H1 (cell line): ENCODE results near the gene CMSS1. TPM values are rescaled to one million over a fixed set of nuclear protein-coding genes. Genes with fewer than 3 reads are reported as not detected.

Experiments used
- CTCF ChIA-PET: fragments of 300-600 bp; sonication (Branson Sonifier 250); formaldehyde crosslinking; loops from one replicate; lab custom pipeline; 2021; ENCODE audit not compliant: partially characterized antibody; lab: Charles Lee
- POLR2A ChIA-PET: fragments of 300-600 bp; sonication (Branson Sonifier 250); formaldehyde crosslinking; loops from one replicate; lab custom pipeline; 2021; ENCODE audit warnings: inconsistent platforms; ENCODE audit not compliant: partially characterized antibody; lab: Charles Lee
- DNase-seq, 2 experiments: peaks; one replicate each; pipeline versions ENCODE4 v3.0.0 to v3.0.0-alpha.2; 2010 to 2022; ENCODE audit warnings: low spot score in 2 of 2, low read depth in 1 of 2, mixed read lengths in 1 of 2
- FAIRE-seq: peaks from 2 replicates; lab custom pipeline; 2011; peaks lifted over from hg19 to GRCh38; lab: Jason Lieb, UNC
- H2AFZ ChIP-seq: 2 replicates; pipeline ENCODE4 v1.8.1; 2012; ENCODE audit warnings: low read length, inconsistent platforms
- H2AK5ac ChIP-seq: 2 replicates; pipeline ENCODE4 v1.6.1; 2013; ENCODE audit warnings: low read depth, low read length
- H2BK120ac ChIP-seq: replicated peaks from 2 replicates; pipeline ENCODE3; 2013; ENCODE audit warnings: low read depth, low read length, inconsistent platforms
- H2BK12ac ChIP-seq: 2 replicates; pipeline ENCODE4 v1.6.1; 2013; ENCODE audit warnings: low read depth, low read length
- H2BK15ac ChIP-seq: 2 replicates; pipeline ENCODE4 v1.6.1; 2013; ENCODE audit warnings: low read length
- H2BK20ac ChIP-seq: 2 replicates; pipeline ENCODE4 v1.6.1; 2013; ENCODE audit warnings: low read length
- H2BK5ac ChIP-seq: 2 replicates; pipeline ENCODE4 v1.6.1; 2013; ENCODE audit warnings: low read depth, low read length
- H3K14ac ChIP-seq: 2 replicates; pipeline ENCODE4 v1.6.1; 2013; ENCODE audit warnings: inconsistent platforms; ENCODE audit not compliant: insufficient read length
- H3K18ac ChIP-seq: 2 replicates; pipeline ENCODE4 v1.6.1; 2013; ENCODE audit warnings: low read length; ENCODE audit errors: extremely low read depth
- H3K23ac ChIP-seq: 2 replicates; pipeline ENCODE4 v1.6.1; 2013; ENCODE audit warnings: inconsistent platforms; ENCODE audit not compliant: insufficient read length
- H3K23me2 ChIP-seq: 2 replicates; pipeline ENCODE4 v1.6.1; 2013; ENCODE audit warnings: low read depth, low read length
- H3K27ac ChIP-seq: 2 replicates; pipeline ENCODE4 v1.6.1; 2011; ENCODE audit warnings: low read depth, low read length, inconsistent platforms
- H3K27me3 ChIP-seq, 4 experiments: replicated peaks in 1 of 4; 1 replicate in 1 of 4; 2 replicates in 3 of 4; pipeline versions ENCODE4 v1.6.1 to v1.8.1; 2011 to 2013; ENCODE audit warnings: low read length in 3 of 4, mild to moderate bottlenecking in 3 of 4, inconsistent platforms in 2 of 4, mixed read lengths in 2 of 4, moderate library complexity in 1 of 4; ENCODE audit not compliant: control insufficient read depth in 3 of 4, insufficient read depth in 3 of 4; ENCODE audit errors: extremely low read depth in 1 of 4
- H3K36me3 ChIP-seq, 4 experiments: 2 replicates each; pipeline versions ENCODE4 v1.6.1 to v1.8.1; 2011 to 2013; ENCODE audit warnings: mild to moderate bottlenecking in 4 of 4, low read length in 3 of 4, moderate library complexity in 2 of 4, control low read depth in 1 of 4, inconsistent platforms in 1 of 4; ENCODE audit not compliant: insufficient read depth in 4 of 4, control insufficient read depth in 2 of 4
- H3K4ac ChIP-seq: replicated peaks from 2 replicates; pipeline ENCODE3; 2013; ENCODE audit warnings: low read length, low read depth, mixed read lengths, inconsistent platforms; ENCODE audit not compliant: insufficient read length
- H3K4me1 ChIP-seq, 4 experiments: replicated peaks in 1 of 4; 1 replicate in 1 of 4; 2 replicates in 3 of 4; pipeline versions ENCODE4 v1.6.1 to v1.8.1; 2011 to 2013; ENCODE audit warnings: low read length in 3 of 4, inconsistent platforms in 2 of 4, mixed read lengths in 1 of 4; ENCODE audit not compliant: insufficient read depth in 4 of 4, control insufficient read depth in 3 of 4
- H3K4me2 ChIP-seq, 2 experiments: 2 replicates each; pipeline versions ENCODE4 v1.6.1 to v1.8.1; 2011 to 2013; ENCODE audit warnings: low read depth in 2 of 2, low read length in 2 of 2, control low read depth in 1 of 2, inconsistent platforms in 1 of 2, mild to moderate bottlenecking in 1 of 2; ENCODE audit not compliant: insufficient read depth in 1 of 2
- H3K4me3 ChIP-seq, 4 experiments: fragments of 200-600, 300-600 bp in 1 of 4; sonication (generic), shearing (Covaris generic), sonication (Bioruptor Twin) in 1 of 4; 2 replicates each; pipeline versions ENCODE4 v1.5.1 to v1.8.1; 2011 to 2016; ENCODE audit warnings: low read length in 4 of 4, low read depth in 3 of 4, control low read depth in 2 of 4, inconsistent platforms in 2 of 4, mild to moderate bottlenecking in 2 of 4, mixed read lengths in 1 of 4, moderate library complexity in 1 of 4; ENCODE audit not compliant: insufficient read depth in 2 of 4; ENCODE audit errors: extremely low read depth in 1 of 4
- H3K56ac ChIP-seq: replicated peaks from 2 replicates; pipeline ENCODE3; 2013; ENCODE audit warnings: low read depth, mild to moderate bottlenecking, mixed read lengths, low read length, inconsistent platforms; ENCODE audit not compliant: insufficient read length
- H3K79me1 ChIP-seq: 2 replicates; pipeline ENCODE4 v1.6.1; 2013; ENCODE audit warnings: low read depth, low read length, control low read depth
- H3K79me2 ChIP-seq, 2 experiments: 2 replicates each; pipeline versions ENCODE4 v1.6.1 to v1.8.1; 2012 to 2013; ENCODE audit warnings: low read length in 2 of 2, mild to moderate bottlenecking in 2 of 2, inconsistent platforms in 1 of 2; ENCODE audit not compliant: insufficient read depth in 2 of 2, control insufficient read depth in 1 of 2
- H3K9ac ChIP-seq, 4 experiments: replicated peaks in 1 of 4; 1 replicate in 1 of 4; 2 replicates in 3 of 4; pipeline versions ENCODE4 v1.6.1 to v1.8.1; 2011 to 2013; ENCODE audit warnings: low read depth in 3 of 4, low read length in 3 of 4, control low read depth in 2 of 4, mild to moderate bottlenecking in 2 of 4, moderate library complexity in 2 of 4, inconsistent platforms in 1 of 4; ENCODE audit errors: extremely low read depth in 1 of 4
- H3K9me3 ChIP-seq, 2 experiments: 2 replicates each; pipeline versions ENCODE4 v1.6.1 to v1.8.1; 2012 to 2013; ENCODE audit warnings: mild to moderate bottlenecking in 2 of 2, moderate library complexity in 2 of 2, control low read depth in 1 of 2, inconsistent platforms in 1 of 2, low read depth in 1 of 2, low read length in 1 of 2, mixed read lengths in 1 of 2; ENCODE audit not compliant: insufficient read depth in 2 of 2
- H4K20me1 ChIP-seq, 2 experiments: replicated peaks in 1 of 2; 2 replicates each; pipeline versions ENCODE3 to v1.8.1; 2011 to 2013; ENCODE audit warnings: inconsistent platforms in 2 of 2, low read length in 2 of 2, mild to moderate bottlenecking in 1 of 2; ENCODE audit not compliant: insufficient read depth in 2 of 2, control insufficient read depth in 1 of 2
- H4K5ac ChIP-seq: 2 replicates; pipeline ENCODE4 v1.6.1; 2013; ENCODE audit warnings: low read length, low read depth, mixed read lengths, inconsistent platforms; ENCODE audit not compliant: insufficient read length
- H4K8ac ChIP-seq: 2 replicates; pipeline ENCODE4 v1.8.0; 2013; ENCODE audit warnings: mild to moderate bottlenecking, moderate library complexity, low read length, inconsistent platforms; ENCODE audit not compliant: insufficient read depth; ENCODE audit errors: extremely low read depth
- H4K91ac ChIP-seq: replicated peaks from 2 replicates; pipeline ENCODE3; 2013; ENCODE audit warnings: low read length, mixed read lengths, inconsistent platforms; ENCODE audit not compliant: insufficient read length
- BACH1 ChIP-seq: IDR thresholded peaks from 2 replicates; pipeline ENCODE4 v1.6.1; 2012; ENCODE audit warnings: low read length, improper control_type of control experiment
- CEBPB ChIP-seq: IDR thresholded peaks from 2 replicates; pipeline ENCODE4 v1.6.1; 2012; ENCODE audit warnings: low read depth, low read length
- CHD1 ChIP-seq: IDR thresholded peaks from 2 replicates; pipeline ENCODE4 v1.6.1; 2012; ENCODE audit warnings: low read depth, low read length, improper control_type of control experiment
- CREB1 ChIP-seq: IDR thresholded peaks from 2 replicates; pipeline ENCODE4 v1.6.1; 2012; ENCODE audit warnings: inconsistent platforms
- HDAC6 ChIP-seq: IDR thresholded peaks from one replicate; pipeline ENCODE4 v1.7.1; 2012; ENCODE audit warnings: low read depth, mild to moderate bottlenecking, inconsistent platforms, low read length, moderate library complexity
- KDM1A ChIP-seq: fragments of 200-600, 300-600 bp; sonication (generic); IDR thresholded peaks from 2 replicates; pipeline ENCODE4 v1.7.1; 2016; ENCODE audit warnings: mild to moderate bottlenecking, low read length, borderline replicate concordance
- POU5F1 ChIP-seq: IDR thresholded peaks from 2 replicates; pipeline ENCODE4 v1.6.1; 2011; ENCODE audit warnings: low read depth, mild to moderate bottlenecking, low read length, moderate library complexity
- TAF1 ChIP-seq: IDR thresholded peaks from 2 replicates; pipeline ENCODE4 v1.6.1; 2011; ENCODE audit warnings: mild to moderate bottlenecking, low read depth, low read length
- polyA plus RNA-seq, 7 experiments: library from polyadenylated mRNA; depleted of rRNA in 3 of 7; stranded (reverse) in 5 of 7; unstranded in 2 of 7; fragments of >200 nt in 5 of 7; fragments of 200-250 nt in 2 of 7; gene quantifications; 1 replicate in 5 of 7; 2 replicates in 1 of 7; 4 replicates in 1 of 7; pipeline versions ENCODE4 v1.2.1 to v1.2.3, GENCODE V29; 2011 to 2013; ENCODE audit warnings: missing spikeins in 2 of 7, mixed read lengths in 2 of 7
- total RNA-seq: library from RNA; stranded (reverse); fragmentation: NEBNext Ultra II Directional; extraction: Animal tissue kit (Norgen Biotek cat#: 25700); gene quantifications from 2 replicates; pipeline ENCODE4 v1.2.1, GENCODE V29; 2021
- TF ChIP-seq, protein P1 (sequence below): IDR thresholded peaks from 2 replicates; pipeline ENCODE4 v1.6.1; 2012; ENCODE audit warnings: low read length, inconsistent platforms
- TF ChIP-seq, protein P2 (sequence below): IDR thresholded peaks from 2 replicates; pipeline ENCODE4 v1.6.1; 2012; ENCODE audit warnings: inconsistent platforms

CMSS1 gene
- total and polyA plus RNA-seq, 2 of the 8 experiments (the other 6 are each of a cell fraction or from before 2014, with no cell fraction given): 15.2 to 75.1 TPM

DNA sequence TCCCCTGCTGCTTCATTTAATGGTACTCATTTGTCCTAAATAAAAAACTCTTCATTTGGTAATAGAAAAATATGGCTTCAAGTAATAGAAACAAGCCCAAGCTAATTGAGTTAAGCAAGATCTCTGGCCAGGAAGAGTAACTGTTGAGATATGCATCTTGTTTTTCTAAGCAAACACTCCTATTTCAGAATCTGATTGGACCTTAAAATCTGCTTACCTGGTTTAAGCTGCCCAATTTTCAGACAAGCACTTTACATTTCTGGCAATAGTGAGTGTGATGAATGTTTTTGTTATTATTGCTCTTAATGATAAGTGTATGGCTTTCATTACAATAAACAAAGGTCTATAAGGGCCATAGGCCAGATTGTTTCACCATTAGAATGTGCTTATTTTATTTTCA is 86.2 kb downstream of the CMSS1 start:
- DNase-seq (no peak), FAIRE-seq (no peak)
- Histone ChIP-seq H3K79me1 (no peaks in the 10 kb centered on the region; the same call in 1 of the 2 replicates), H3K27me3 (no peaks in the 10 kb centered on the region), H3K14ac (no peak overlapping the region), H2AK5ac (no peak overlapping the region), H3K36me3 (no peaks in the 10 kb centered on the region), H3K4ac (no peak overlapping the region), H3K56ac (no peak overlapping the region), H2BK120ac (no peak overlapping the region), H2BK12ac (no peak overlapping the region), H3K23me2 (no peaks in the 10 kb centered on the region), H3K4me1 (no peaks in the 10 kb centered on the region), H4K5ac (no peak overlapping the region), H2AFZ (no peak overlapping the region), H3K9ac (no peak overlapping the region), H2BK15ac (no peak overlapping the region), H3K27ac (no peak overlapping the region), H3K9me3 (no peaks in the 10 kb centered on the region), H3K79me2 (no peaks in the 10 kb centered on the region; a peak in 1 of 4 replicates), H3K4me2 (no peak overlapping the region), H2BK5ac (no peak overlapping the region), H2BK20ac (no peak overlapping the region), H3K4me3 (no peak overlapping the region), H3K18ac (no peak overlapping the region), H4K8ac (no peak overlapping the region), H3K23ac (no peak overlapping the region), H4K20me1 (no peaks in the 10 kb centered on the region), H4K91ac (no peak overlapping the region)
- TF ChIP-seq POU5F1: no peak
- TF ChIP-seq KDM1A: no peak
- TF ChIP-seq CHD1: no peak
- TF ChIP-seq BACH1: no peak
- TF ChIP-seq, protein P1, sequence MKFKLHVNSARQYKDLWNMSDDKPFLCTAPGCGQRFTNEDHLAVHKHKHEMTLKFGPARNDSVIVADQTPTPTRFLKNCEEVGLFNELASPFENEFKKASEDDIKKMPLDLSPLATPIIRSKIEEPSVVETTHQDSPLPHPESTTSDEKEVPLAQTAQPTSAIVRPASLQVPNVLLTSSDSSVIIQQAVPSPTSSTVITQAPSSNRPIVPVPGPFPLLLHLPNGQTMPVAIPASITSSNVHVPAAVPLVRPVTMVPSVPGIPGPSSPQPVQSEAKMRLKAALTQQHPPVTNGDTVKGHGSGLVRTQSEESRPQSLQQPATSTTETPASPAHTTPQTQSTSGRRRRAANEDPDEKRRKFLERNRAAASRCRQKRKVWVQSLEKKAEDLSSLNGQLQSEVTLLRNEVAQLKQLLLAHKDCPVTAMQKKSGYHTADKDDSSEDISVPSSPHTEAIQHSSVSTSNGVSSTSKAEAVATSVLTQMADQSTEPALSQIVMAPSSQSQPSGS: no peak
- TF ChIP-seq CEBPB: no peak
- TF ChIP-seq, protein P2, sequence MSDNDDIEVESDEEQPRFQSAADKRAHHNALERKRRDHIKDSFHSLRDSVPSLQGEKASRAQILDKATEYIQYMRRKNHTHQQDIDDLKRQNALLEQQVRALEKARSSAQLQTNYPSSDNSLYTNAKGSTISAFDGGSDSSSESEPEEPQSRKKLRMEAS: no peak
- no peak for TF ChIP-seq HDAC6
- no peak for TF ChIP-seq CREB1
- TF ChIP-seq TAF1: no peak
- POLR2A ChIA-PET: no interaction called here
- CTCF ChIA-PET: interaction anchor here (1.0 to 1.3 kb wide), 2 partner anchors 9 to 72 kb away, joined by 4 to 5 read pairs; no protein-coding TSS in a partner anchor
